HG02588 (cell line): ENCODE data around the gene ALDH1L1.

Experiments
- ATAC-seq: cut with Tn5 transposase; IDR thresholded peaks from one replicate; pipeline ENCODE4 v1.9.1; 2021; ENCODE audit warnings: mild to moderate bottlenecking, moderate library complexity; ENCODE audit not compliant: unreplicated experiment

ALDH1L1 gene

GRCh38 chr3:126197343-126197742 lies 17.0 kb upstream of the ALDH1L1 start:
- ATAC-seq, result no peak

- ATAC-seq, result no peak
Measured at GRCh38 chr3:126194713-126195305, 14.4 kb upstream of the ALDH1L1 start.

GRCh38 chr3:126191246-126191645 lies 10.9 kb upstream of the ALDH1L1 start:
- ATAC-seq, result no peak

- no peak for ATAC-seq
Measured at GRCh38 chr3:126187920-126188319, 7.5 kb upstream of the ALDH1L1 start.

GRCh38 chr3:126186749-126187148 lies 6.4 kb upstream of the ALDH1L1 start:
- no peak for ATAC-seq

- no peak for ATAC-seq
Measured at GRCh38 chr3:126186271-126186670, 5.9 kb upstream of the ALDH1L1 start.

GRCh38 chr3:126184465-126185000 lies 4.1 kb upstream of the ALDH1L1 start:
- ATAC-seq, result no peak

- ATAC-seq, result no peak
Measured at GRCh38 chr3:126181398-126181725, 976 bp upstream of the ALDH1L1 start.

GRCh38 chr3:126179825-126180476 lies 435 bp downstream of the ALDH1L1 start:
- ATAC-seq, result no peak

GRCh38 chr3:126170073-126170777 lies 10.2 kb downstream of the ALDH1L1 start:
- no peak for ATAC-seq

- no peak for ATAC-seq
Measured at GRCh38 chr3:126167566-126167965, 12.8 kb downstream of the ALDH1L1 start.

GRCh38 chr3:126166009-126166408 lies 14.4 kb downstream of the ALDH1L1 start:
- ATAC-seq, result no peak

GRCh38 chr3:126161309-126161708 lies 19.1 kb downstream of the ALDH1L1 start:
- ATAC-seq, result no peak

GRCh38 chr3:126160243-126161210 lies 19.9 kb downstream of the ALDH1L1 start:
- no peak for ATAC-seq

GRCh38 chr3:126159476-126159875 lies 20.9 kb downstream of the ALDH1L1 start:
- ATAC-seq, result no peak

GRCh38 chr3:126158912-126159454 lies 21.4 kb downstream of the ALDH1L1 start:
- ATAC-seq, result no peak

GRCh38 chr3:126158016-126158911 lies 22.1 kb downstream of the ALDH1L1 start:
- ATAC-seq, result no peak

GRCh38 chr3:126157083-126157768 lies 23.2 kb downstream of the ALDH1L1 start:
- ATAC-seq, result no peak

- ATAC-seq, result no peak
Measured at GRCh38 chr3:126156468-126156867, 23.9 kb downstream of the ALDH1L1 start.
